HG02885 (cell line): ENCODE measurements around the gene UBE2Q2.
"Not testable (repeated sequence)": the region's sequence is repeated elsewhere in the genome, so short reads cannot be mapped to it uniquely, and the experiment has no call there.

Experiments
- ATAC-seq: cut with Tn5 transposase; IDR thresholded peaks from one replicate; pipeline ENCODE4 v1.9.1; 2021; ENCODE audit warnings: mild to moderate bottlenecking; ENCODE audit not compliant: unreplicated experiment, poor library complexity

Gene UBE2Q2

DNA sequence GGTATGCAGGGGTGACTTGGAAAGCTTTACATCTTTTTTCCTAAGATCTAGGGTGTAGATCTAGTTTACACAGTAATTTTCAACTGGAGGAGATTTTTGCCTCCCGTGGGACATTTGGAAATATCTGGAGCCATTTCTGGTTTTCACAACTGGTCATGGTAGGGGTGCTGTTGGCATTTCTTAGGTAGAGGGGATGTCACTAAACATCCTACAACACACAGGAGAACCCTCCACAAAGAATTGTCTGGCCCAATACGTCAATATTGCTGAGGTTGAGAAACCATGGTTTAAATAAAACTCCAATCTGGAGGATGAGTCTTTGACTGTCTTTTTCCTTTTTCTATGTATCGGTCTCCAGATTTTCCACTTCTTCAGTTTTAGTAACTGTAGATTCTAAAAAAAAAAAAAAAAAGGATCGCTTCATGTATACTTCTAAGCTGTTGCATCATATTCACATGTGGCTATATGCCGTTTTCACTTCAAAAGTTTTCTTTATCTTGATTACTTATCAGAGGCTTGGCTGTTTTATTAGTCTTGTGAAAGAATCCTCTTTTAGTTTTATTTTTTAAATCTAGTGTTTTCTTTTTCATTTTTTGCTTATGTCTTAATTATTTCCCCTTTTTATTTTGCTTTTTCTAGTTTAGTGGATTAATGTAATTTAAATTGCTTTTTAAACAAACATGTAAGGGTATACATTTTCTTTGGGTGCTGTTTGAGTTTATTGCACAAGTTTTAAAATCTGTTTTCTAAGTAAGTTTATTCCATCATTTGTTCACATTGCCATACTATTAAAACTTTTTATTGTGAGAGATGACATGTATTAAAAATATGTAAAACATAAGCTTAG, 21.2 kb downstream of the UBE2Q2 start:
- ATAC-seq, result no peak

DNA sequence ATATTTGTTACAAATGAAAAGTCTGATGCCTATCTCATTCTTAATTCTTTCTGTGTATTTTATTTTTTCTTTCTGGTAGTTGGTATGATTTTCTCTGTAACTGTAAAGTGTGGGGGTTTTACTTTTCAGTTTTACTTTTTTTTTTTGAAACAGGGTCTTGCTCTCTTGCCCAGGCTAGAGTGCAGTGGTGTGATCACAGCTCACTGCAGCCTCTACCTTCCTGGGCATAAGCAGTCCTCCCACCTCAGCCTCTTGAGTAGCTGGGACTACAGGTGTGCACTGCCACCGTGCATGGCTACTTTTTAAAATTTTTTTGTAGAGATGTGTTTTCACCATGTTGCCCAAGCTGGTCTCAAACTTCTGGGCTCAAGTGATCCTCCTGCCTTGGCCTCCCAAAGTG, 22.8 kb downstream of the UBE2Q2 start:
- ATAC-seq, result not testable (repeated sequence)

DNA sequence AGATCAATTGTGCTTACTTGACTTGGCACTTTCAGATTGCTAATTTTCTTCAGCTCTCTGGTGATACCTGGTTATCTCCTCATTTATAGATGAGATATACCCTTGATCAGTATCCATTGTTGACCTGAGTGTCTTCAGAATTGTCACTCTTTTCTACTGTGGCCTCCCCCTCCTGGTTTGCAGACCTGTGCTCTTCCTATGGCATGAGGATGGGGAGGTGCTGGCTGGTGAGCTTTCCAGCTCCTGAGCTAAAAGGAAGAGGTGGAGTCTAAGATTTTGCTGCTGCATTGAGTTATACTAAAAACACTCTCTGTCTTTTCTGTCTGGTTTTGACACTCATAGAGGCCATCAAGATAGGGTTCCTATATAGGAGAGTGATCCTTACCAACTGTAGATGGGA, 23.7 kb downstream of the UBE2Q2 start:
- no peak for ATAC-seq

- ATAC-seq, result no peak
These were observed 24.2 kb downstream of the UBE2Q2 start for GRCh38 chr15:75867449-75867848.

GRCh38 chr15:75868019-75868418, 24.8 kb downstream of the UBE2Q2 start:
- ATAC-seq, result no peak

DNA sequence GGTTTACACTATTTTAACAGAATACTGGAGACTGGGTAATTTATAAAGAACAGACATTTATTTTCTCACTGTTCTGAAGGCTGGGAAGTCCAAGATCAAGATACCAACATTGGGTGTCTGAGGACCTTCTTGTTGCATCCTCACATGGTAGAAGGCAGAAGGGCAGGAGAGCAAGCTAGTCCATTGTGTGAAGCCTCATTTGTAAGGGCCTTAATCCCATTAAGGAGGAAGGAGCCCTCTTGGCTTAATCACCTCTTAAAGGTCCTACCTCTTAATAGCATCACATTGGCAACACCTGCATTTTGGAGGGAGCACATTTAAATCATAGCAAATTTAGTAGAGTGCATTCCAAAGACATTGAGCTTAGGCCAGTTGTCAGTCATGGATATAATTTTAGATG, 26.2 kb downstream of the UBE2Q2 start:
- no peak for ATAC-seq

- ATAC-seq, result not testable (repeated sequence)
These were observed 28.3 kb downstream of the UBE2Q2 start for GRCh38 chr15:75871589-75871988.

DNA sequence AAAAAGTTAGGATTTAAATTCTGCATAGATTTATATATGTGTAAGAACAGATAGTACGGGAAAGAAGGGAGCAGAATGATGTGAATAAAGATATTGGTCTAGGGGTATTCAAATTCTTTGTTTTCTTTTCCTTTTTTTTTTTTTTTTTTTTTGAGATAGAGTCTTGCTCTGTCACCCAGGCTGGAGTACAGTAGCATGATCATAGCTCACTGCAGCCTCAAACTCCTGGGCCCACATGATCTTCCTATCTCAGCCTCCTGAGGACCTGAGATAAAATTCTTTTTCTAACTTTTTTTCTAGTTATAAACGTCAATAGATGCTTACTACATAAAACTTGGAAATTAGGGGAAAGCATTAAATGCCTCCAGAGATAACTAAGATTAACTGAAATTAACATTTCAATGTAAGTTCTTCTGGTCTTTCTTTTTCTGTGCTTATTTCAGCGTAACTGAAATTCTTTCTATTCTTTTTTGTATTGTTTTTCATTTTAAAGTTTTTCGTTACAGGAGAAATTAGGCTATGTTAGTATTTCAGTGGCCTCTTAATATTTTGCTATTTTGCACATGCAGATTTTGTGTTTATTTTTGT, 29.2 kb downstream of the UBE2Q2 start:
- ATAC-seq, result no peak

- ATAC-seq, result no peak
These were observed 40.8 kb downstream of the UBE2Q2 start for GRCh38 chr15:75884041-75884440.

GRCh38 chr15:75887178-75887577, 43.9 kb downstream of the UBE2Q2 start:
- ATAC-seq, result no peak

DNA sequence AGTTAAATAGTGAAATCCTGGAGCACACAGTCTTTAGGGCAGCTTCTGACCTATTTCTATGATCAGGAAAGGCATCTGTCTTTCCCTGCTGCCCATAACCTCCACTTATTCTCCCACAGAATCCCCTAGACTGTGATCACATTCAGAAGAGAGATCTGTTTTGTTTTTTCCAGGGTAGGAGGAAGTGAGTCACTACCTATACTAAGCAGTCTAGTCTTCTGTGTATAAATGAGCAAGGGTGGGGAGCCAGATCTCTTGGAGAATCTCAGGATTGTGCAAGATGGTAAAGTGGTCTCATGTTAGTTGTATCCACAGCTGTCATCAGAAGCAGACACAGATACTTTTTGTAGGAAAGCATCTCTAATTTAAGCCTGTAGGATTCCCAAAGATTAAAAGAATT, 48.6 kb downstream of the UBE2Q2 start:
- no peak for ATAC-seq

- no peak for ATAC-seq
These were observed 52.5 kb downstream of the UBE2Q2 start for GRCh38 chr15:75895731-75896130.

GRCh38 chr15:75900577-75900976, 57.3 kb downstream of the UBE2Q2 start:
- ATAC-seq, result no peak

GRCh38 chr15:75902129-75902557, 58.9 kb downstream of the UBE2Q2 start:
- no peak for ATAC-seq

- ATAC-seq, result peak; percentile 94
These were observed 60.3 kb downstream of the UBE2Q2 start, which contains the start of gene FBXO22 for GRCh38 chr15:75903331-75904239. FBXO22 (plus strand) TSS chr15:75903878; CDS start chr15:75903964, 86 bp downstream.

GRCh38 chr15:75905231-75905630, 62.0 kb downstream of the UBE2Q2 start:
- no peak for ATAC-seq

DNA sequence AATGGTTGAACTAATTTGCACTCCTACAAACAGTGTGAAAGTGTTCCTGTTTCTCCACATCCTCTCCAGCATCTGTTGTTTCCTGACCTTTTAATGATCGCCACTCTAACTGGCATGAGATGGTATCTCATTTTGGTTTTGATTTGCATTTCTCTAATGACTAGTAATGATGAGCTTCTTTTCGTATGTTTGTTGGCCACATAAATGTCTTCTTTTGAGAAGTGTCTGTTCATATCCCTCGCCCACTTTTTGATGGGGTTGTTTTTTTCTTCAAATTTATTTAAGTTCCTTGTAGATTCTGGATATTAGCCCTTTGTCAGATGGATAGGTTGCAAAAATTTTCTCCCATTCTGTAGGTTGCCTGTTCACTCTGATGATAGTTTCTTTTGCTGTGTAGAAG, 67.1 kb downstream of the UBE2Q2 start:
- ATAC-seq, result not testable (repeated sequence)

- ATAC-seq, result no peak
These were observed 73.7 kb downstream of the UBE2Q2 start for GRCh38 chr15:75916978-75917377.

DNA sequence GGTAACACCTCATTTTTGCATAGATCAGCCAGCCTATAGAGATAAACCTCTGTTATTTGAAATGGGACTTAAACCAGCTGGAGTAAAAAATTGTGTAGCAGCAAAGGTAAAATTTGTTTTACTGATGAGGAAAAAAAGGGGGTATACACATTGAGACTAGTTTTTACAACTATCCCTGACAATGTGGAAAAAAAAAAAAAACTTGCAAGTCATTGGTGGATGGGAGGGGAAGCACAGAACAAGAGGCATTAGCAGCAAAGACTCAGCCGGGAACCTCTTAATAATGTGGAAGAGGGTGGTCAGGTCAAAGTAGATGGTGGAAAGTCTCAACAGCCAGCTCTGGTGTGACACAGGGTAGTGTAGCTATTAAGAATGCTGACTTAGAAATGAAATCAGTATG, 74.9 kb downstream of the UBE2Q2 start:
- ATAC-seq, result no peak

- no peak for ATAC-seq
These were observed 76.8 kb downstream of the UBE2Q2 start for GRCh38 chr15:75920079-75920478.
